Right lobe of liver (tissue), 6 donors: ENCODE results near the gene RGSL1. TPM values are rescaled to one million over a fixed set of nuclear protein-coding genes. Genes with fewer than 3 reads are reported as not detected.

Experiments used
- ATAC-seq, 4 donors: fragments of 200-7000 bp; cut with Tn5 transposase; one replicate each; pipeline ENCODE4 v1.9.1; 2020; ENCODE audit warnings: mild to moderate bottlenecking in 4 of 4, moderate library complexity in 4 of 4
- DNase-seq, 3 donors: peaks; one replicate each; pipeline ENCODE4 v3.0.0-alpha.2; 2020
- H3K27ac ChIP-seq, 3 donors: fragments of 200-600 bp; one replicate each; pipeline ENCODE4 v1.8.0; 2022
- H3K27me3 ChIP-seq, 2 donors: fragments of 200-600 bp; one replicate each; pipeline ENCODE4 v1.8.0; 2022
- H3K36me3 ChIP-seq, 4 donors: fragments of 200-600 bp; sonication (generic) in 1 of 4; one replicate each; pipeline versions ENCODE4 v1.5.1 to v1.8.0; 2017 to 2022; ENCODE audit warnings: control low read depth in 1 of 4
- H3K4me1 ChIP-seq, 4 donors: fragments of 200-600 bp; sonication (generic) in 1 of 4; one replicate each; pipeline versions ENCODE4 v1.5.1 to v1.8.0; 2017 to 2022; ENCODE audit warnings: control low read depth in 1 of 4
- H3K4me3 ChIP-seq, 3 donors: fragments of 200-600 bp; one replicate each; pipeline ENCODE4 v1.8.0; 2022
- H3K9me3 ChIP-seq, 4 donors: fragments of 200-600 bp; sonication (generic) in 1 of 4; one replicate each; pipeline versions ENCODE4 v1.5.1 to v1.8.0; 2017 to 2022; ENCODE audit warnings: control low read depth in 1 of 4
- CTCF ChIP-seq, 4 donors: fragments of 200-600 bp in 3 of 4; fragments of 450-650 bp in 1 of 4; IDR thresholded peaks; one replicate each; pipeline versions ENCODE4 v1.5.1 to v1.8.0; 2016 to 2022; ENCODE audit warnings: antibody characterized with exemption in 4 of 4, mild to moderate bottlenecking in 2 of 4
- POLR2A ChIP-seq: fragments of 450-650 bp; IDR thresholded peaks from one replicate; pipeline ENCODE4 v1.6.1; 2017; ENCODE audit warnings: antibody characterized with exemption, mild to moderate bottlenecking
- WGBS: methylation state at CpG from one replicate; pipeline ENCODE4 v1.1.6; 2018; ENCODE audit warnings: low coverage, low lambda C conversion rate; ENCODE audit not compliant: insufficient coverage; ENCODE audit errors: missing lambda C conversion rate; 5-methylcytosine and 5-hydroxymethylcytosine counted together
- intact Hi-C, 2 donors: fragments of 100-400 bp; cut with DNase I; formaldehyde crosslinking; loops; one replicate each; pipeline versions ENCODE4 v1.11.2 to v1.14.1; 2022
- total RNA-seq, 6 experiments: library from RNA; depleted of rRNA in 2 of 6; stranded (reverse); fragments of >200 nt in 2 of 6; fragmentation: NEBNext Ultra II Directional in 3 of 6; extraction: Animal tissue kit (Norgen Biotek cat#: 25700) in 3 of 6; gene quantifications; one replicate each; pipeline versions ENCODE4 v1.1.0 to v1.2.4, GENCODE V29; 2016 to 2023
- donor health status: DM: no; HTN: yes; CAD: no.
- donor health status: DM: no; HTN: no; CAD: no.
- donor health status: DM: no; HTN: no; CAD: no.
- donor health status: DM: no; HTN: yes; CAD: no.
- donor health status: DM: no; HTN: yes; CAD: no.

RGSL1 gene
- total RNA-seq, 6 experiments from 2014 or later = not detected

- WGBS = 23% methylated on average over 3 of the region's 3 CpGs
- no peak overlapping the region for H3K4me3 ChIP-seq
- H3K9me3 ChIP-seq = no peaks in the 10 kb centered on the region
- H3K4me1 ChIP-seq = peaks cover 0 to 19% (median 0%) of the 10 kb centered on the region in 4 donors
- H3K36me3 ChIP-seq = no peaks in the 10 kb centered on the region
- intact Hi-C loops = no loop called here
- no peak for TF ChIP-seq POLR2A
- no peak for TF ChIP-seq CTCF (IDR thresholded peaks at IDR 0.05)
- H3K27me3 ChIP-seq = no peaks in the 10 kb centered on the region
- peak overlapping the region; percentile 14 to 85 (median 69) for H3K27ac ChIP-seq
- ATAC-seq = peak; percentile 73 to 85 (median 83)
- no peak for DNase-seq
Observed at GRCh38 chr1:182459949-182460348, 10.0 kb downstream of the RGSL1 start.

- Histone ChIP-seq H3K4me1 (peaks cover 0 to 19% (median 0%) of the 10 kb centered on the region in 4 donors), H3K27me3 (no peaks in the 10 kb centered on the region), H3K27ac (peak overlapping the region; percentile 30 to 85 (median 69)), H3K4me3 (no peak overlapping the region), H3K9me3 (no peaks in the 10 kb centered on the region), H3K36me3 (no peaks in the 10 kb centered on the region)
- intact Hi-C loops = no loop called here
- DNase-seq (no peak), ATAC-seq (peak; percentile 75 to 86 (median 86))
- TF ChIP-seq POLR2A (no peak), CTCF (IDR thresholded peaks at IDR 0.05) (no peak)
Observed at GRCh38 chr1:182460550-182460951, 10.6 kb downstream of the RGSL1 start.

- WGBS = 70% methylated on average over 4 of the region's 4 CpGs
- H3K9me3 ChIP-seq = no peaks in the 10 kb centered on the region
- DNase-seq = no peak
- no peak for TF ChIP-seq POLR2A
- H3K4me3 ChIP-seq = no peak overlapping the region
- H3K4me1 ChIP-seq = no peaks in the 10 kb centered on the region
- no peak overlapping the region for H3K27ac ChIP-seq
- intact Hi-C loops = no loop called here
- H3K36me3 ChIP-seq = no peaks in the 10 kb centered on the region
- no peak for ATAC-seq
- H3K27me3 ChIP-seq = no peaks in the 10 kb centered on the region
Observed at GRCh38 chr1:182473556-182473955, 23.6 kb downstream of the RGSL1 start.

- WGBS = 67% methylated on average over 2 of the region's 2 CpGs
- H3K4me1 ChIP-seq = no peaks in the 10 kb centered on the region
- H3K4me3 ChIP-seq = no peak overlapping the region
- H3K36me3 ChIP-seq = no peaks in the 10 kb centered on the region
- H3K27me3 ChIP-seq = no peaks in the 10 kb centered on the region
- intact Hi-C loops = no loop called here
- no peak for TF ChIP-seq POLR2A
- TF ChIP-seq CTCF (IDR thresholded peaks at IDR 0.05) = no peak
- DNase-seq = no peak
- no peak for ATAC-seq
- no peak overlapping the region for H3K27ac ChIP-seq
- H3K9me3 ChIP-seq = no peaks in the 10 kb centered on the region
Observed at GRCh38 chr1:182476625-182477024, 26.7 kb downstream of the RGSL1 start.

- H3K4me1 ChIP-seq = no peaks in the 10 kb centered on the region
- no peaks in the 10 kb centered on the region for H3K9me3 ChIP-seq
- no peak for TF ChIP-seq CTCF (IDR thresholded peaks at IDR 0.05)
- TF ChIP-seq POLR2A = no peak
- H3K4me3 ChIP-seq = no peak overlapping the region
- no peaks in the 10 kb centered on the region for H3K36me3 ChIP-seq
- no peak overlapping the region for H3K27ac ChIP-seq
- no peak for ATAC-seq
- no peak for DNase-seq
- intact Hi-C loops = no loop called here
- H3K27me3 ChIP-seq = no peaks in the 10 kb centered on the region
Observed at GRCh38 chr1:182478238-182478637, 28.3 kb downstream of the RGSL1 start.
